Measurements from ENCODE around the gene DTHD1.
A peak's percentile ranks its signal among the peaks of the same experiment; 100 is the strongest.

The DTHD1 gene

GRCh38 chr4:36374836-36375511 lies 93.6 kb downstream of the DTHD1 start:
- H3K27me3 ChIP-seq (ENCODE audit: insufficient read depth, low read length, poor library complexity, severe bottlenecking) = no peaks in the 10 kb centered on the region
- no peaks in the 10 kb centered on the region for H3K36me3 ChIP-seq (ENCODE audit: insufficient read depth, low read length)
- H3K79me2 ChIP-seq (ENCODE audit: insufficient read depth, low read length) = no peaks in the 10 kb centered on the region
- H3K4me3 ChIP-seq (ENCODE audit: low read length, poor library complexity, severe bottlenecking) = no peak overlapping the region
- no peak overlapping the region for H3K4me2 ChIP-seq (ENCODE audit: low read depth, low read length, poor library complexity, severe bottlenecking)
- H3K4me1 ChIP-seq (ENCODE audit: insufficient read depth, low read length, poor library complexity, severe bottlenecking) = no peaks in the 10 kb centered on the region
- TF ChIP-seq EZH2phosphoT487 (IDR thresholded peaks at IDR 0.05; ENCODE audit: borderline replicate concordance) (no peak), CTCF (conservative IDR thresholded peaks at IDR 0.05; ENCODE audit: low read length) (no peak)
- no peak overlapping the region for H2AFZ ChIP-seq (ENCODE audit: low read length)
- H3F3A ChIP-seq (ENCODE audit: low read depth) = no peaks in the 10 kb centered on the region
- 0 out of 2 replicates have a peak, but pooled peaks cover 4% of the 10 kb centered on the region for H3K9me3 ChIP-seq (ENCODE audit: insufficient read depth, low read depth, low read length)
- no peaks in the 10 kb centered on the region for H3K9me2 ChIP-seq (replicated peaks; ENCODE audit: low read depth, low read length)
- no peaks in the 10 kb centered on the region for H4K20me1 ChIP-seq (ENCODE audit: insufficient read depth, low read length, poor library complexity, severe bottlenecking)
- no peak overlapping the region for H3K9ac ChIP-seq (ENCODE audit: low read depth, low read length, poor library complexity, severe bottlenecking)

DNA sequence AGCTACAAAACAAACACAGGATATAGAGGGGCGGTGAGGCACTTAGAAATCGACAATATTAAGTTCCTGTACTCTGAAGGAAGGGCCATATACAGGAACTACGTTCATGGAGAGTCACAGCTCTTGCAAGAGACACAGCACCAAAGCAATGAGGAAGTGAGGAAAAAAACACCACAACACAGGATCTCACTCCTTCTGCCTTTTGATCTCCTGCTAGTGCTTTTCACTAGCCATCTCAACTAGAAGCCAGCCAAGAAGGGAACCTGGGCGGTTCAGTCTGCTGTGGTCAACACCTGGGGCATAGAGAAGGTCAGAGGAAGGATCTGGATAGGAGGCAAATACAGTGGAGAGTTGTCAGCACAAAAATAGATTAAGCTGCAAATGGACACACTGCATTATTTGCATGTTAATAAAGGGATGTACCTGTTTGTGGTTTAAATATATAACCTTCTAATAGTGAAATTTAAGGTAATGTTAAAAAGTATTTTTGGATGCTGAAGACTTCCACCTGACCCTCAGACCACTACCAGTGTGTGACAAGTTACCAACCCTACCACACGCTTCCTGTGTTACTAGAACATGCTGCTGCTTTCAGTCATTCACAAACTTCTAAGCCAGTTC lies 104.6 kb downstream of the DTHD1 start:
- H3F3A ChIP-seq (ENCODE audit: low read depth) = no peaks in the 10 kb centered on the region
- no peaks in the 10 kb centered on the region for H3K36me3 ChIP-seq (ENCODE audit: insufficient read depth, low read length)
- H3K4me1 ChIP-seq (ENCODE audit: insufficient read depth, low read length, poor library complexity, severe bottlenecking) = peaks cover 15% of the 10 kb centered on the region
- no peak for TF ChIP-seq CTCF (conservative IDR thresholded peaks at IDR 0.05; ENCODE audit: low read length)
- no peak for TF ChIP-seq EZH2phosphoT487 (IDR thresholded peaks at IDR 0.05; ENCODE audit: borderline replicate concordance)
- no peaks in the 10 kb centered on the region for H3K9me3 ChIP-seq (ENCODE audit: insufficient read depth, low read depth, low read length)
- peak overlapping the region; percentile 63 for H3K4me2 ChIP-seq (ENCODE audit: low read depth, low read length, poor library complexity, severe bottlenecking)
- H3K27me3 ChIP-seq (ENCODE audit: insufficient read depth, low read length, poor library complexity, severe bottlenecking) = no peaks in the 10 kb centered on the region
- H4K20me1 ChIP-seq (ENCODE audit: insufficient read depth, low read length, poor library complexity, severe bottlenecking) = no peaks in the 10 kb centered on the region
- peak overlapping the region; percentile 97 for H2AFZ ChIP-seq (ENCODE audit: low read length)
- peak overlapping the region; percentile 55 for H3K4me3 ChIP-seq (ENCODE audit: low read length, poor library complexity, severe bottlenecking)
- H3K79me2 ChIP-seq (ENCODE audit: insufficient read depth, low read length) = no peaks in the 10 kb centered on the region
- peak overlapping the region; percentile 28 for H3K9ac ChIP-seq (ENCODE audit: low read depth, low read length, poor library complexity, severe bottlenecking)
- H3K9me2 ChIP-seq (replicated peaks; ENCODE audit: low read depth, low read length) = no peaks in the 10 kb centered on the region

GRCh38 chr4:36386691-36387090 lies 105.3 kb downstream of the DTHD1 start:
- Histone ChIP-seq H3K9me2 (replicated peaks; ENCODE audit: low read depth, low read length) (no peaks in the 10 kb centered on the region), H3K27me3 (ENCODE audit: insufficient read depth, low read length, poor library complexity, severe bottlenecking) (no peaks in the 10 kb centered on the region), H3K4me1 (ENCODE audit: insufficient read depth, low read length, poor library complexity, severe bottlenecking) (peaks cover 15% of the 10 kb centered on the region), H2AFZ (ENCODE audit: low read length) (peak overlapping the region; percentile 97; the same call in 1 of the 2 replicates), H3F3A (ENCODE audit: low read depth) (no peaks in the 10 kb centered on the region), H3K79me2 (ENCODE audit: insufficient read depth, low read length) (no peaks in the 10 kb centered on the region), H3K4me2 (ENCODE audit: low read depth, low read length, poor library complexity, severe bottlenecking) (peak overlapping the region; percentile 63), H3K9me3 (ENCODE audit: insufficient read depth, low read depth, low read length) (no peaks in the 10 kb centered on the region), H3K9ac (ENCODE audit: low read depth, low read length, poor library complexity, severe bottlenecking) (peak overlapping the region; percentile 28), H4K20me1 (ENCODE audit: insufficient read depth, low read length, poor library complexity, severe bottlenecking) (no peaks in the 10 kb centered on the region), H3K4me3 (ENCODE audit: low read length, poor library complexity, severe bottlenecking) (peak overlapping the region; percentile 55), H3K36me3 (ENCODE audit: insufficient read depth, low read length) (no peaks in the 10 kb centered on the region)
- TF ChIP-seq CTCF (conservative IDR thresholded peaks at IDR 0.05; ENCODE audit: low read length) = peak; percentile 43
- TF ChIP-seq EZH2phosphoT487 (IDR thresholded peaks at IDR 0.05; ENCODE audit: borderline replicate concordance) = no peak

Measured in Loucy (cell line).